Fibroblast of the aortic adventitia (primary cell): ENCODE results near the gene POU5F1. TPM values are rescaled to one million over a fixed set of nuclear protein-coding genes. Genes with fewer than 3 reads are reported as not detected.

ENCODE experiments used
- DNase-seq: peaks from one replicate; pipeline ENCODE4 v3.0.0-alpha.2; 2010; ENCODE audit warnings: low read depth
- H3K4me3 ChIP-seq: 2 replicates; pipeline ENCODE4 v1.5.1; 2011; ENCODE audit warnings: low read depth, mild to moderate bottlenecking, control low read depth, low read length, moderate library complexity
- total RNA-seq: library from RNA; depleted of rRNA; stranded (reverse); fragments of >200 nt; gene quantifications from 2 replicates; pipeline ENCODE4 v1.2.3, GENCODE V29; 2012; ENCODE audit warnings: low replicate concordance
- TF ChIP-seq, protein P1 (sequence below): IDR thresholded peaks from 2 replicates; pipeline ENCODE4 v1.5.1; 2011; ENCODE audit warnings: mild to moderate bottlenecking, low read length, control low read depth, inconsistent platforms; ENCODE audit not compliant: insufficient read depth

The POU5F1 gene
- total RNA-seq, 1 donor = not detected

DNA sequence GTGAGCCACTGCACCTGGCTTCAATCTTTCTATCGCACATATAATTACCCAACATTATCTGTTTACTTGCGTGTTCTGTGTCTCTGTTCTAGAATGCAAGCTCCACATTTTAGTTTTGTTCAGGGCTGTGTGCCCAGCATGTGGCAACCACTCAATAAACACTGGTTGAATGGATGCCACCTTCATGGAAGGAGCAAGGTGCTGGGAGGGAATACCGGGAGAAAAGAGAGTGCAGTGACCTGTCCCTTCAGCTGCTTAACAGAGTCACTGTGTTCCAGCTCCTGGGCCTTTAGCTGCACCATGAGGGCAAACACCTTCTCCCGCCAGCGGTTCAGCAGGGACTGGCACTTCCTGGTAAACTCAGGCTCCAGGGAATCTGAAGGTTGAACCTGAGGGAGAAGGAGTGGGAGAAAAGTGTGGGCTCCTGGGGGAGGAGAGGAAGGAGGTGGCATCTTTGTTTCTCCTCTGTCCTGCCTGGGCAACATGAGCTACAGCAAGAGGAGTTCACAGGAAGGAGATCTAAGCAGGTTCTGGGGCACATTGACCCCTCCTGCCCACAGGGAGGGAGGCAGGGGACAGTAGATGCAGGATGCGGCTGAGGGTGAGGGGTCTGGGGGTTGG is 20.5 kb downstream of the POU5F1 start:
- no peak for DNase-seq

GRCh38 chr6:31145386-31145785 is 25.1 kb downstream of the POU5F1 start:
- DNase-seq = no peak
- no peak overlapping the region for H3K4me3 ChIP-seq
- TF ChIP-seq, protein P1, sequence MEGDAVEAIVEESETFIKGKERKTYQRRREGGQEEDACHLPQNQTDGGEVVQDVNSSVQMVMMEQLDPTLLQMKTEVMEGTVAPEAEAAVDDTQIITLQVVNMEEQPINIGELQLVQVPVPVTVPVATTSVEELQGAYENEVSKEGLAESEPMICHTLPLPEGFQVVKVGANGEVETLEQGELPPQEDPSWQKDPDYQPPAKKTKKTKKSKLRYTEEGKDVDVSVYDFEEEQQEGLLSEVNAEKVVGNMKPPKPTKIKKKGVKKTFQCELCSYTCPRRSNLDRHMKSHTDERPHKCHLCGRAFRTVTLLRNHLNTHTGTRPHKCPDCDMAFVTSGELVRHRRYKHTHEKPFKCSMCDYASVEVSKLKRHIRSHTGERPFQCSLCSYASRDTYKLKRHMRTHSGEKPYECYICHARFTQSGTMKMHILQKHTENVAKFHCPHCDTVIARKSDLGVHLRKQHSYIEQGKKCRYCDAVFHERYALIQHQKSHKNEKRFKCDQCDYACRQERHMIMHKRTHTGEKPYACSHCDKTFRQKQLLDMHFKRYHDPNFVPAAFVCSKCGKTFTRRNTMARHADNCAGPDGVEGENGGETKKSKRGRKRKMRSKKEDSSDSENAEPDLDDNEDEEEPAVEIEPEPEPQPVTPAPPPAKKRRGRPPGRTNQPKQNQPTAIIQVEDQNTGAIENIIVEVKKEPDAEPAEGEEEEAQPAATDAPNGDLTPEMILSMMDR = no peak

More for the DNA sequence above, 20.5 kb downstream of the POU5F1 start:
- H3K4me3 ChIP-seq = no peak overlapping the region
- TF ChIP-seq, protein P1 = no peak

GRCh38 chr6:31144970-31145340 is 25.5 kb downstream of the POU5F1 start:
- TF ChIP-seq, protein P1 = no peak

DNA sequence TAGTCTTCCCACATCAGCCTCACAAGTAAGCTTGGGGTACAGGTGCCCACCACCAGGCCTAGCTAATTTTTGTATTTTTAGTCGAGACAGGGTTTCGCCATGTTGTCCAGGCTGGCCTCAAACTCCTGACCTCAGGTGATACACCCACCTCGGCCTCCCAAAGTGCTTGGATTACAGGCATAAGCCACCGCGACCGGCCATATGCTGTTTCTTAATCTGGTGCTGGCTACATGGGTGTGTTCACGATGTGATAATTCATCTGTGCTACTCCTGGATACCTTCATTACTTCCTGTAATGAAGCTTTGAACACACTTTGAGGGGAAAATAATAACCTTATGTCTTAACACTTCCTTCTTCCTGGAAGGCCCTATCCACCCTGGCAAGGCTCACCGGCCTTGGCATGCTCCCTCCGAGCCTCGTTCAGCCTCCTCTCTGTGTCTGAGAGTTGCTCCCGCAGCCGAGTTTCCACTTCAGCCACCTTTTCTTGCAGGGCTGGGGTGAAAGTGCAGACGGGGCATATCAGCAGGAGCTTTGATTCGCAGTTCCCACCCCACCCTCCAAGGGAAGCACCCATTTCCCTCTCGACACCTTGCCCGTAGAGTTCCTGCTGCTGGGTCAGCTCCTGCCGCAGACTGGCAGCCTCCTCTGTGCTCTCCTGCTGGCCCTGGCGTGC is 26.0 kb downstream of the POU5F1 start:
- TF ChIP-seq, protein P1 = no peak
- no peak overlapping the region for H3K4me3 ChIP-seq
- DNase-seq = no peak

More at GRCh38 chr6:31144970-31145340, 25.5 kb downstream of the POU5F1 start:
- no peak overlapping the region for H3K4me3 ChIP-seq
- no peak for DNase-seq

GRCh38 chr6:31143148-31143547 is 27.3 kb downstream of the POU5F1 start:
- no peak overlapping the region for H3K4me3 ChIP-seq
- TF ChIP-seq, protein P1 = no peak
- DNase-seq = peak; percentile 89

DNA sequence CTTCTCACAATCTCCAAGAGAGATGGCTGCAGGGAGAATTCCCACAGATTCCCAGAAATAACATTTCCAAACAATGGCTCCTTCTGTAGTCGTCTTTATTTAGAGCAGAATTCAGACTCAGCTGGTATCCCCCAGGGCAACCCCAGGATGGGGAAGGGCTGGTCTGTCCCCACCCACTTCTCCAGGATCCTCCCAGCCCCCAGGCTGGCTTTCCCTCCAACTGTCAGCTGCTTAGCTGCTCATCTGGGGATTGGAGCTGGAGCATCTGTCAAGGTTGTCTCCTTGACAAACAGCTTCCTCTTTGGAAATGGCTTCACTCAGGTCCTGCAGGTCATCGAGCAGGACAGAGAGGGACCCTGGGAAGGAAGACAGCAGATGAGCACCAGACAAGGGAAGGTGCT is 28.1 kb downstream of the POU5F1 start:
- TF ChIP-seq, protein P1 = no peak
- H3K4me3 ChIP-seq = no peak overlapping the region

More for the DNA sequence above, 28.1 kb downstream of the POU5F1 start:
- DNase-seq = no peak
